Measurements from ENCODE around the gene CLEC16A.

The CLEC16A gene

GRCh38 chr16:10950393-10950792 is 6.0 kb downstream of the CLEC16A start:
- no peak overlapping the region for H3K4me3 ChIP-seq (replicated peaks; ENCODE audit: low read depth, low read length)
- DNase-seq (ENCODE audit: low read depth): no peak
- no peak for TF ChIP-seq CTCF (IDR thresholded peaks at IDR 0.05; ENCODE audit: low read length, missing control alignments)

GRCh38 chr16:10951026-10951425 is 6.7 kb downstream of the CLEC16A start:
- no peak for TF ChIP-seq CTCF (IDR thresholded peaks at IDR 0.05; ENCODE audit: low read length, missing control alignments)

GRCh38 chr16:10954903-10955302 is 10.5 kb downstream of the CLEC16A start:
- TF ChIP-seq CTCF (IDR thresholded peaks at IDR 0.05; ENCODE audit: low read length, missing control alignments): no peak
- no peak for DNase-seq (ENCODE audit: low read depth)
- no peak overlapping the region for H3K4me3 ChIP-seq (replicated peaks; ENCODE audit: low read depth, low read length)

More at GRCh38 chr16:10951026-10951425, 6.7 kb downstream of the CLEC16A start:
- no peak overlapping the region for H3K4me3 ChIP-seq (replicated peaks; ENCODE audit: low read depth, low read length)
- DNase-seq (ENCODE audit: low read depth): no peak

- no peak for TF ChIP-seq CTCF (IDR thresholded peaks at IDR 0.05; ENCODE audit: low read length, missing control alignments)
- no peak overlapping the region for H3K4me3 ChIP-seq (replicated peaks; ENCODE audit: low read depth, low read length)
- no peak for DNase-seq (ENCODE audit: low read depth)
Measured at GRCh38 chr16:10957771-10958482, 13.6 kb downstream of the CLEC16A start.

- DNase-seq (ENCODE audit: low read depth): no peak
- no peak for TF ChIP-seq CTCF (IDR thresholded peaks at IDR 0.05; ENCODE audit: low read length, missing control alignments)
- no peak overlapping the region for H3K4me3 ChIP-seq (replicated peaks; ENCODE audit: low read depth, low read length)
Measured at GRCh38 chr16:10959161-10959560, 14.8 kb downstream of the CLEC16A start.

- no peak for TF ChIP-seq CTCF (IDR thresholded peaks at IDR 0.05; ENCODE audit: low read length, missing control alignments)
- H3K4me3 ChIP-seq (replicated peaks; ENCODE audit: low read depth, low read length): no peak overlapping the region
- peak; percentile 71 for DNase-seq (ENCODE audit: low read depth)
Measured at GRCh38 chr16:10961231-10961630, 16.9 kb downstream of the CLEC16A start.

Data from fibroblast of pulmonary artery (primary cell).